ENCODE measurements around the gene BORCS6.

DNA sequence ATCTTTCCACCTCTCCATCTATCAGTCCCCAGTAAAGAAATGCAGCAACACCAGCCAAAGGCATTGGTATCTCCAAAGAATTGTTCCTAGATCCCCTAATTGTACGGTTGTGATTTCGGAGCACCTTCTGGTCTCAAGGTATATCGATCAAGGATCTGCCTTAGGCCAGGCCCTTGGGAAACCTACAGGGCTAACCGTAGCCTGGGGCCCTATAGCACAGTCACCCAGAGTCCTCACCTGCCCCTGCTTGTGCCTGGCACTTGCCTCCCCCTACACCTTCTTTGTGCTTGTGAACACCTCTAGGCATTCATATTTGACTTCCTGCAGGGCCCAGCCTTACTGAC is 37.2 kb upstream of the BORCS6 start:
- TF ChIP-seq CHD1 (IDR thresholded peaks at IDR 0.05; ENCODE audit: low read depth, low read length) (no peak), CTCF (conservative IDR thresholded peaks at IDR 0.05; ENCODE audit: low read depth, low read length) (no peak), RCOR1 (IDR thresholded peaks at IDR 0.05; ENCODE audit: insufficient replicate concordance, low read length) (no peak), POLR2A (IDR thresholded peaks at IDR 0.05; ENCODE audit: low read depth, low read length) (no peak), FOS (IDR thresholded peaks at IDR 0.05; ENCODE audit: low read depth, low read length) (no peak), BHLHE40 (IDR thresholded peaks at IDR 0.05; ENCODE audit: low read depth, low read length) (no peak)

All from IMR-90 (cell line).